ENCODE data around the gene KCNMA1. TPM values are rescaled to one million over a fixed set of nuclear protein-coding genes. Genes with fewer than 3 reads are reported as not detected.

The KCNMA1 gene
- total RNA-seq, 1 donor from 2014 or later, result 95.5 TPM

- Mint-ChIP-seq H3K4me3 (ENCODE audit: unreplicated experiment) (no peak overlapping the region), H3K27me3 (ENCODE audit: unreplicated experiment) (no peaks in the 10 kb centered on the region), H3K4me1 (ENCODE audit: unreplicated experiment) (peaks cover 74% of the 10 kb centered on the region), H3K27ac (ENCODE audit: unreplicated experiment) (peak overlapping the region; percentile 96), H3K36me3 (ENCODE audit: unreplicated experiment) (peaks cover 6% of the 10 kb centered on the region), H3K9me3 (ENCODE audit: unreplicated experiment) (no peaks in the 10 kb centered on the region)
- no peak for DNase-seq (ENCODE audit: extremely low spot score, unreplicated experiment)
- TF ChIP-seq CTCF (IDR thresholded peaks at IDR 0.05), result no peak
Measured at GRCh38 chr10:77156406-77156879, 481.2 kb downstream of the KCNMA1 start.

- H3K36me3 Mint-ChIP-seq (ENCODE audit: unreplicated experiment), result peaks cover 6% of the 10 kb centered on the region
- no peak for DNase-seq (ENCODE audit: extremely low spot score, unreplicated experiment)
- H3K4me1 Mint-ChIP-seq (ENCODE audit: unreplicated experiment), result peaks cover 78% of the 10 kb centered on the region
- H3K9me3 Mint-ChIP-seq (ENCODE audit: unreplicated experiment), result no peaks in the 10 kb centered on the region
- no peak overlapping the region for H3K27ac Mint-ChIP-seq (ENCODE audit: unreplicated experiment)
- H3K4me3 Mint-ChIP-seq (ENCODE audit: unreplicated experiment), result no peak overlapping the region
- no peaks in the 10 kb centered on the region for H3K27me3 Mint-ChIP-seq (ENCODE audit: unreplicated experiment)
- TF ChIP-seq CTCF (IDR thresholded peaks at IDR 0.05), result no peak
Measured at GRCh38 chr10:77152256-77152655, 485.4 kb downstream of the KCNMA1 start.

- Mint-ChIP-seq H3K4me1 (ENCODE audit: unreplicated experiment) (peaks cover 78% of the 10 kb centered on the region), H3K27ac (ENCODE audit: unreplicated experiment) (peak overlapping the region; percentile 50), H3K4me3 (ENCODE audit: unreplicated experiment) (no peak overlapping the region), H3K36me3 (ENCODE audit: unreplicated experiment) (peaks cover 6% of the 10 kb centered on the region), H3K27me3 (ENCODE audit: unreplicated experiment) (no peaks in the 10 kb centered on the region), H3K9me3 (ENCODE audit: unreplicated experiment) (no peaks in the 10 kb centered on the region)
- no peak for TF ChIP-seq CTCF (IDR thresholded peaks at IDR 0.05)
- no peak for DNase-seq (ENCODE audit: extremely low spot score, unreplicated experiment)
Measured at GRCh38 chr10:77151408-77151807, 486.2 kb downstream of the KCNMA1 start.

GRCh38 chr10:77149706-77150105, 487.9 kb downstream of the KCNMA1 start:
- no peak for DNase-seq (ENCODE audit: extremely low spot score, unreplicated experiment)
- no peak overlapping the region for H3K4me3 Mint-ChIP-seq (ENCODE audit: unreplicated experiment)
- H3K27me3 Mint-ChIP-seq (ENCODE audit: unreplicated experiment), result no peaks in the 10 kb centered on the region
- H3K4me1 Mint-ChIP-seq (ENCODE audit: unreplicated experiment), result peaks cover 69% of the 10 kb centered on the region
- H3K36me3 Mint-ChIP-seq (ENCODE audit: unreplicated experiment), result peaks cover 4% of the 10 kb centered on the region
- peak overlapping the region; percentile 44 for H3K27ac Mint-ChIP-seq (ENCODE audit: unreplicated experiment)
- TF ChIP-seq CTCF (IDR thresholded peaks at IDR 0.05), result no peak
- no peaks in the 10 kb centered on the region for H3K9me3 Mint-ChIP-seq (ENCODE audit: unreplicated experiment)

- Mint-ChIP-seq H3K27me3 (ENCODE audit: unreplicated experiment) (no peaks in the 10 kb centered on the region), H3K4me3 (ENCODE audit: unreplicated experiment) (no peak overlapping the region), H3K9me3 (ENCODE audit: unreplicated experiment) (no peaks in the 10 kb centered on the region), H3K36me3 (ENCODE audit: unreplicated experiment) (peaks cover under 1% of the 10 kb centered on the region), H3K4me1 (ENCODE audit: unreplicated experiment) (peaks cover 67% of the 10 kb centered on the region), H3K27ac (ENCODE audit: unreplicated experiment) (no peak overlapping the region)
- no peak for TF ChIP-seq CTCF (IDR thresholded peaks at IDR 0.05)
- no peak for DNase-seq (ENCODE audit: extremely low spot score, unreplicated experiment)
Measured at GRCh38 chr10:77149001-77149400, 488.6 kb downstream of the KCNMA1 start.

All from osteocyte (in vitro differentiated cells).